ENCODE measurements around the gene TINCR.
A peak's percentile ranks its signal among the peaks of the same experiment; 100 is the strongest.

The TINCR gene

GRCh38 chr19:5588906-5589676 lies 21.3 kb upstream of the TINCR start:
- no peak for DNase-seq

- DNase-seq = no peak
Observed at GRCh38 chr19:5588441-5588840, 20.7 kb upstream of the TINCR start.

GRCh38 chr19:5587661-5588060 lies 19.9 kb upstream of the TINCR start:
- no peak for DNase-seq

GRCh38 chr19:5587071-5587455 lies 19.3 kb upstream of the TINCR start:
- no peak for DNase-seq

- no peak for DNase-seq
Observed at GRCh38 chr19:5586300-5587070, 18.7 kb upstream of the TINCR start.

GRCh38 chr19:5585461-5586299 lies 17.9 kb upstream of the TINCR start:
- peak in 2 of 5 experiments; percentile 15 to 53 for DNase-seq

GRCh38 chr19:5580161-5580571 lies 12.4 kb upstream of the TINCR start:
- DNase-seq = no peak

- DNase-seq = no peak
Observed at GRCh38 chr19:5579697-5580096, 11.9 kb upstream of the TINCR start.

GRCh38 chr19:5579286-5579685 lies 11.5 kb upstream of the TINCR start:
- no peak for DNase-seq

GRCh38 chr19:5578097-5578846 lies 10.5 kb upstream of the TINCR start:
- DNase-seq = peak; percentile 28 to 66 (median 55)

- DNase-seq = peak in 1 of 5 experiments; percentile 22
Observed at GRCh38 chr19:5575590-5575989, 7.8 kb upstream of the TINCR start.

- no peak for DNase-seq
Observed at GRCh38 chr19:5572556-5573286, 5.0 kb upstream of the TINCR start.

- no peak for DNase-seq
Observed at GRCh38 chr19:5571777-5572176, 4.0 kb upstream of the TINCR start.

GRCh38 chr19:5567970-5568407 lies 236 bp upstream of the TINCR start:
- DNase-seq = no peak

- no peak for DNase-seq
Observed at GRCh38 chr19:5564930-5565329, 2.8 kb downstream of the TINCR start.

- no peak for DNase-seq
Observed at GRCh38 chr19:5563935-5564612, 3.7 kb downstream of the TINCR start.

GRCh38 chr19:5563008-5563431 lies 4.7 kb downstream of the TINCR start:
- no peak for DNase-seq

GRCh38 chr19:5562280-5562679 lies 5.5 kb downstream of the TINCR start:
- DNase-seq = no peak

- no peak for DNase-seq
Observed at GRCh38 chr19:5561559-5561958, 6.2 kb downstream of the TINCR start.

GRCh38 chr19:5560156-5560555 lies 7.6 kb downstream of the TINCR start:
- DNase-seq = no peak

- no peak for DNase-seq
Observed at GRCh38 chr19:5559804-5560133, 8.0 kb downstream of the TINCR start.

Data from T-helper 2 cell (primary cell).